ENCODE measurements around the gene SLC28A2. TPM values are rescaled to one million over a fixed set of nuclear protein-coding genes. Genes with fewer than 3 reads are reported as not detected.

The SLC28A2 gene, protein sequence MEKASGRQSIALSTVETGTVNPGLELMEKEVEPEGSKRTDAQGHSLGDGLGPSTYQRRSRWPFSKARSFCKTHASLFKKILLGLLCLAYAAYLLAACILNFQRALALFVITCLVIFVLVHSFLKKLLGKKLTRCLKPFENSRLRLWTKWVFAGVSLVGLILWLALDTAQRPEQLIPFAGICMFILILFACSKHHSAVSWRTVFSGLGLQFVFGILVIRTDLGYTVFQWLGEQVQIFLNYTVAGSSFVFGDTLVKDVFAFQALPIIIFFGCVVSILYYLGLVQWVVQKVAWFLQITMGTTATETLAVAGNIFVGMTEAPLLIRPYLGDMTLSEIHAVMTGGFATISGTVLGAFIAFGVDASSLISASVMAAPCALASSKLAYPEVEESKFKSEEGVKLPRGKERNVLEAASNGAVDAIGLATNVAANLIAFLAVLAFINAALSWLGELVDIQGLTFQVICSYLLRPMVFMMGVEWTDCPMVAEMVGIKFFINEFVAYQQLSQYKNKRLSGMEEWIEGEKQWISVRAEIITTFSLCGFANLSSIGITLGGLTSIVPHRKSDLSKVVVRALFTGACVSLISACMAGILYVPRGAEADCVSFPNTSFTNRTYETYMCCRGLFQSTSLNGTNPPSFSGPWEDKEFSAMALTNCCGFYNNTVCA
- total RNA-seq (2022) (not detected in 2 replicates), Bru-seq, nascent RNA (not detected), BruChase-seq, experiment 1, labeled RNA remaining after a 6-hour chase (not detected), BruChase-seq, experiment 2, labeled RNA remaining after a 2-hour chase (not detected)
- long read RNA-seq, partial matches to known transcripts = 1 of 1 reads
- long read RNA-seq, other reads (novel, unspliced or antisense) = 0 of 1 reads

DNA sequence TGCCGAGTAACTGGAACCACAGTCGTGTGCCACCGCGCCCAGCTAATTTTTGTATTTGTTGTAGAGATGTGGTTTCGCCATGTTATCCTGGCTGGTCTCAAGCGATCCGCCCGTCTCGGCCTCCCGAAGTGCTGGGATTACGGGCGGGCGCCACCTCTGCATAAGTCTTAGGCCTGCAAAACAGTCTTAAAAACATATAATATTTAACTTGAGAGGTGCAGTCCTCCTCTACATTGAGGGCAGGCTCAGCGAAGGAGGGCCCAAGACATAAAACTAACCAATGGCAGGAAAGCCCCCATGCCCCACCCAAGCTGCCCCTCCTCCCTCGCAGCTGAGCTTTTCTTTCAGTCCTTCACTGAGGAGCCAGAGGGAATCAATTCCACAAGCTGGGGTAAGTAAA, at the start of gene SLC28A2:
Gene SLC28A2, plus strand, starts transcription at position 347 of the 400 bp plus-strand sequence. CDS start 982 bp downstream, outside the sequence.
- TF ChIP-seq, protein P1, sequence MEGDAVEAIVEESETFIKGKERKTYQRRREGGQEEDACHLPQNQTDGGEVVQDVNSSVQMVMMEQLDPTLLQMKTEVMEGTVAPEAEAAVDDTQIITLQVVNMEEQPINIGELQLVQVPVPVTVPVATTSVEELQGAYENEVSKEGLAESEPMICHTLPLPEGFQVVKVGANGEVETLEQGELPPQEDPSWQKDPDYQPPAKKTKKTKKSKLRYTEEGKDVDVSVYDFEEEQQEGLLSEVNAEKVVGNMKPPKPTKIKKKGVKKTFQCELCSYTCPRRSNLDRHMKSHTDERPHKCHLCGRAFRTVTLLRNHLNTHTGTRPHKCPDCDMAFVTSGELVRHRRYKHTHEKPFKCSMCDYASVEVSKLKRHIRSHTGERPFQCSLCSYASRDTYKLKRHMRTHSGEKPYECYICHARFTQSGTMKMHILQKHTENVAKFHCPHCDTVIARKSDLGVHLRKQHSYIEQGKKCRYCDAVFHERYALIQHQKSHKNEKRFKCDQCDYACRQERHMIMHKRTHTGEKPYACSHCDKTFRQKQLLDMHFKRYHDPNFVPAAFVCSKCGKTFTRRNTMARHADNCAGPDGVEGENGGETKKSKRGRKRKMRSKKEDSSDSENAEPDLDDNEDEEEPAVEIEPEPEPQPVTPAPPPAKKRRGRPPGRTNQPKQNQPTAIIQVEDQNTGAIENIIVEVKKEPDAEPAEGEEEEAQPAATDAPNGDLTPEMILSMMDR (IDR thresholded peaks at IDR 0.05; ENCODE audit: unreplicated experiment) = no peak
- intact Hi-C loops (cut with micrococcal nuclease) = no loop called here
- ChIA-PET CTCF (interaction anchor here (0.6 kb wide), 1 partner anchor 54 kb away, joined by 3 read pairs; no protein-coding TSS in a partner anchor), POLR2A (no interaction called here)
- H3K4me3 Mint-ChIP-seq (ENCODE audit: unreplicated experiment) = no peak within 1 kb of the TSS
- no peaks in the 10 kb centered on the region for H3K27me3 Mint-ChIP-seq (ENCODE audit: insufficient read depth, unreplicated experiment)
- no peaks in the 10 kb centered on the region for H3K36me3 Mint-ChIP-seq (ENCODE audit: insufficient read depth, unreplicated experiment)
- H3K9me3 Mint-ChIP-seq (ENCODE audit: unreplicated experiment) = no peaks in the 10 kb centered on the region
- no peaks in the 10 kb centered on the region for H3K4me1 Mint-ChIP-seq (ENCODE audit: insufficient read depth, unreplicated experiment)
- BruUV-seq (replicated peaks) = no TSS peak
- no peak within 1 kb of the TSS for H3K27ac Mint-ChIP-seq (ENCODE audit: low read depth, unreplicated experiment)
- no peak for DNase-seq (ENCODE audit: unreplicated experiment)

DNA sequence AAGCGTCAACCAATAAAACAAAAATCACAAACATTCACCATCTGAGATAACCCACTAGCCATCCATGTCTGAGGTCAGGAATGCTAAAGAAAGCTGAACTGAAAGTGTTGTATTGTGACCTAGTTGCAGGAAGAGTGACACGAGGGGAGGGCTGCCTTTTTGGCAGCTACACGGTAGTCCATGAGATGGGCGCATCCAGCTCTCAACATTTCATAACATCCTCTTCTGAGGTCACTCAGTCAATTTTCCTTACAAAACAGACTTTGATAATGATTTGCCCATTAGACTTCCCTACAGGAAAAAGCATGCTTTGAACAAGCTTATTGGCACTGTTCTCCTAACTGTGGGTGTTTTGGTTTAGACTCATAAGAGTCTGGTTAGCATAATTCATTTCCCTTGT, 48.9 kb upstream of the SLC28A2 start:
- DNase-seq (ENCODE audit: unreplicated experiment) = no peak
- Mint-ChIP-seq H3K27ac (ENCODE audit: low read depth, unreplicated experiment) (no peak overlapping the region), H3K4me3 (ENCODE audit: unreplicated experiment) (no peak overlapping the region), H3K9me3 (ENCODE audit: unreplicated experiment) (no peaks in the 10 kb centered on the region), H3K27me3 (ENCODE audit: insufficient read depth, unreplicated experiment) (no peaks in the 10 kb centered on the region), H3K36me3 (ENCODE audit: insufficient read depth, unreplicated experiment) (peaks cover 9% of the 10 kb centered on the region), H3K4me1 (ENCODE audit: insufficient read depth, unreplicated experiment) (peaks cover 6% of the 10 kb centered on the region)
- no TSS peak for BruUV-seq (replicated peaks)
- intact Hi-C loops (cut with micrococcal nuclease) = no loop called here
- TF ChIP-seq, protein P1 (IDR thresholded peaks at IDR 0.05; ENCODE audit: unreplicated experiment) = no peak
- ChIA-PET POLR2A (interaction anchor here (0.6 to 1.2 kb wide), 4 partner anchors 40 to 199 kb away, joined by 3 to 6 read pairs (median 3); a partner anchor contains a TSS), CTCF (interaction anchor here (0.6 to 9.9 kb wide), 8 partner anchors 8 to 245 kb away, joined by 3 to 94 read pairs (median 3); no protein-coding TSS in a partner anchor)

DNA sequence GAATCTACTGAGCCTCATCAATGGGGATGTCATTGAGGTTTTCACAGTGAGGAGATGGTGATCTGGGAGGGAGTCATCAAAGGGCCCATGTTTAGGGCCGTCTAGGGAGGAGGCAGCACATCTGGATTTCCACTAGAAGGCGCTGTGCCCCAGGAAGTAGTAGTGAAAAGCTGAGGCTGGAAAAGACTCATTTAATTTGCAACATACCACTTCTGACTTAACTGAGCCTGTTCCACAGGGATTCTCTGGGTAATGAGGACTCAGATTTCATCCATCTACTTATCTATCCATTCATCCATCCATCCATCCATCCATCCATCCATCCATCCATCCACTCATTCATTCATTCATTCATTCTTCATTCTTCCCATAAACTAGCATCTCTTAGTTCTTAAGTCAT, 46.8 kb upstream of the SLC28A2 start:
- no peaks in the 10 kb centered on the region for H3K27me3 Mint-ChIP-seq (ENCODE audit: insufficient read depth, unreplicated experiment)
- POLR2A ChIA-PET = no interaction called here
- no peaks in the 10 kb centered on the region for H3K9me3 Mint-ChIP-seq (ENCODE audit: unreplicated experiment)
- H3K4me3 Mint-ChIP-seq (ENCODE audit: unreplicated experiment) = no peak overlapping the region
- H3K4me1 Mint-ChIP-seq (ENCODE audit: insufficient read depth, unreplicated experiment) = peaks cover 6% of the 10 kb centered on the region
- DNase-seq (ENCODE audit: unreplicated experiment) = peak; percentile 80
- TF ChIP-seq, protein P1 (IDR thresholded peaks at IDR 0.05; ENCODE audit: unreplicated experiment) = peak; percentile 75
- no TSS peak for BruUV-seq (replicated peaks)
- CTCF ChIA-PET = interaction anchor here (0.5 to 9.9 kb wide), 40 partner anchors 8 to 446 kb away, joined by 3 to 94 read pairs (median 4); partner anchors contain the start of gene SHF
- H3K36me3 Mint-ChIP-seq (ENCODE audit: insufficient read depth, unreplicated experiment) = no peaks in the 10 kb centered on the region
- intact Hi-C loops (cut with micrococcal nuclease) = loop anchor here (1.0 to 2.0 kb wide), 4 partner anchors 64 to 252 kb away; no protein-coding TSS in a partner anchor
- H3K27ac Mint-ChIP-seq (ENCODE audit: low read depth, unreplicated experiment) = no peak overlapping the region

DNA sequence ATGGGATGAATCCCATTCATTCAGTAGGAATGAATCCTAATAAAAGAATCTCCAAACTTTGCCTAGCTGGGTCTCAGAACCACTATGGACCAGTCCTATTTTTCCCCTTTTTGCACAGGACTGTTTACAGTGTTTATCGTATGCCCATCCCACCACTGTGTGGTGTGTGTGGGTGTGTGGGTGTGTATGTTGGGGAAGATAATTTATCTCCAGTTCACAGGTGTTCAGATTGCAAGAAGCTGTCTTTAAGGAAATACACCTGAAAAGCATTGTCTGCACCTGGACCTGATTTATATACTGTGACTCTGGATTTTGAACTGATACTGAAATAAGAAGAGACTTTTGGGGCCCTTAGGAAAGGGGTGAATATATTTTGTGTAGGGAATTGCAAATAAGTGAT, 39.5 kb upstream of the SLC28A2 start:
- no peak overlapping the region for H3K27ac Mint-ChIP-seq (ENCODE audit: low read depth, unreplicated experiment)
- no TSS peak for BruUV-seq (replicated peaks)
- intact Hi-C loops (cut with micrococcal nuclease) = no loop called here
- no peak overlapping the region for H3K4me3 Mint-ChIP-seq (ENCODE audit: unreplicated experiment)
- H3K36me3 Mint-ChIP-seq (ENCODE audit: insufficient read depth, unreplicated experiment) = no peaks in the 10 kb centered on the region
- H3K27me3 Mint-ChIP-seq (ENCODE audit: insufficient read depth, unreplicated experiment) = peaks cover 11% of the 10 kb centered on the region
- POLR2A ChIA-PET = interaction anchor here (0.8 kb wide), 1 partner anchor 11 kb away, joined by 3 read pairs; no protein-coding TSS in a partner anchor
- TF ChIP-seq, protein P1 (IDR thresholded peaks at IDR 0.05; ENCODE audit: unreplicated experiment) = no peak
- H3K9me3 Mint-ChIP-seq (ENCODE audit: unreplicated experiment) = no peaks in the 10 kb centered on the region
- H3K4me1 Mint-ChIP-seq (ENCODE audit: insufficient read depth, unreplicated experiment) = no peaks in the 10 kb centered on the region
- CTCF ChIA-PET = interaction anchor here (0.6 to 1.0 kb wide), 7 partner anchors 8 to 244 kb away, joined by 3 to 6 read pairs (median 4); no protein-coding TSS in a partner anchor
- no peak for DNase-seq (ENCODE audit: unreplicated experiment)

Data from MCF 10A (cell line).